Effector memory CD8-positive, alpha-beta T cell (primary cell): Measurements from ENCODE around the gene CFAP221.
"Not testable (repeated sequence)": the region's sequence is repeated elsewhere in the genome, so short reads cannot be mapped to it uniquely, and the experiment has no call there.

Experiments used
- ATAC-seq: fragments of 150-1000 bp; cut with Tn5 transposase; replicated peaks from 2 replicates; pipeline ENCODE4 v1.10.0; 2021; ENCODE audit warnings: mild to moderate bottlenecking, moderate library complexity
- DNase-seq, 3 experiments: peaks; one replicate each; pipeline ENCODE4 v3.0.0; 2021
- H3K27ac Mint-ChIP-seq, 2 donors: one replicate each; pipeline ENCODE4 v1.8.0; 2022; ENCODE audit warnings: mild to moderate bottlenecking in 2 of 2, mixed read lengths in 2 of 2, moderate library complexity in 2 of 2
- H3K27me3 Mint-ChIP-seq, 2 donors: one replicate each; pipeline ENCODE4 v1.8.0; 2022; ENCODE audit warnings: mixed read lengths in 2 of 2
- H3K36me3 Mint-ChIP-seq: one replicate; pipeline ENCODE4 v1.8.0; 2022; ENCODE audit warnings: mild to moderate bottlenecking, moderate library complexity, mixed read lengths; ENCODE audit not compliant: insufficient read depth
- H3K4me1 Mint-ChIP-seq, 2 donors: one replicate each; pipeline ENCODE4 v1.8.0; 2022; ENCODE audit warnings: low read depth in 2 of 2, mixed read lengths in 2 of 2
- H3K4me3 Mint-ChIP-seq, 2 donors: one replicate each; pipeline ENCODE4 v1.8.0; 2022; ENCODE audit warnings: mild to moderate bottlenecking in 2 of 2, mixed read lengths in 2 of 2, moderate library complexity in 2 of 2
- H3K9me3 Mint-ChIP-seq, 2 donors: one replicate each; pipeline ENCODE4 v1.8.0; 2022; ENCODE audit warnings: mixed read lengths in 2 of 2

The CFAP221 gene

GRCh38 chr2:119614140-119614539 is 69.9 kb downstream of the CFAP221 start:
- H3K27ac Mint-ChIP-seq, ATAC-seq, H3K4me3 Mint-ChIP-seq, DNase-seq, H3K36me3 Mint-ChIP-seq, H3K4me1 Mint-ChIP-seq: not testable (repeated sequence)
- peaks cover 35 to 49% of the 10 kb centered on the region in 2 donors for H3K27me3 Mint-ChIP-seq
- peaks cover 5 to 18% of the 10 kb centered on the region in 2 donors for H3K9me3 Mint-ChIP-seq

GRCh38 chr2:119616421-119616820 is 72.2 kb downstream of the CFAP221 start:
- ATAC-seq (no peak), DNase-seq (no peak)
- peaks cover 43 to 61% of the 10 kb centered on the region in 2 donors for H3K27me3 Mint-ChIP-seq
- no peaks in the 10 kb centered on the region for H3K36me3 Mint-ChIP-seq
- no peak overlapping the region for H3K27ac Mint-ChIP-seq
- H3K4me1 Mint-ChIP-seq = no peaks in the 10 kb centered on the region
- peaks cover 5 to 18% of the 10 kb centered on the region in 2 donors for H3K9me3 Mint-ChIP-seq
- H3K4me3 Mint-ChIP-seq = no peak overlapping the region

GRCh38 chr2:119617455-119617854 is 73.2 kb downstream of the CFAP221 start:
- H3K4me3 Mint-ChIP-seq = no peak overlapping the region
- DNase-seq = no peak
- H3K4me1 Mint-ChIP-seq = no peaks in the 10 kb centered on the region
- H3K9me3 Mint-ChIP-seq = peaks cover 5 to 18% of the 10 kb centered on the region in 2 donors
- no peaks in the 10 kb centered on the region for H3K36me3 Mint-ChIP-seq
- no peak for ATAC-seq
- H3K27me3 Mint-ChIP-seq = peaks cover 51 to 60% of the 10 kb centered on the region in 2 donors
- H3K27ac Mint-ChIP-seq = no peak overlapping the region

GRCh38 chr2:119618725-119619124 is 74.5 kb downstream of the CFAP221 start:
- H3K36me3 Mint-ChIP-seq, H3K4me3 Mint-ChIP-seq, H3K27ac Mint-ChIP-seq, H3K4me1 Mint-ChIP-seq, ATAC-seq, DNase-seq: not testable (repeated sequence)
- Mint-ChIP-seq H3K9me3 (peaks cover 5 to 16% of the 10 kb centered on the region in 2 donors), H3K27me3 (peaks cover 57 to 60% of the 10 kb centered on the region in 2 donors)

- Mint-ChIP-seq H3K4me1 (peaks cover 0 to 2% of the 10 kb centered on the region in 2 donors), H3K36me3 (no peaks in the 10 kb centered on the region), H3K27me3 (peaks cover 49 to 58% of the 10 kb centered on the region in 2 donors), H3K9me3 (no peaks in the 10 kb centered on the region), H3K4me3 (no peak overlapping the region), H3K27ac (no peak overlapping the region)
- DNase-seq (no peak), ATAC-seq (no peak)
These were observed 81.0 kb downstream of the CFAP221 start for GRCh38 chr2:119625226-119625625.

GRCh38 chr2:119629323-119629825 is 85.1 kb downstream of the CFAP221 start:
- ATAC-seq = no peak
- Mint-ChIP-seq H3K27ac (no peak overlapping the region), H3K9me3 (no peaks in the 10 kb centered on the region), H3K27me3 (peaks cover 28 to 53% of the 10 kb centered on the region in 2 donors), H3K4me1 (peaks cover 0 to 2% of the 10 kb centered on the region in 2 donors), H3K36me3 (no peaks in the 10 kb centered on the region), H3K4me3 (no peak overlapping the region)
- DNase-seq = no peak

GRCh38 chr2:119630121-119630520 is 85.9 kb downstream of the CFAP221 start:
- ATAC-seq = no peak
- H3K4me1 Mint-ChIP-seq = peaks cover 0 to 2% of the 10 kb centered on the region in 2 donors
- no peak overlapping the region for H3K27ac Mint-ChIP-seq
- no peaks in the 10 kb centered on the region for H3K36me3 Mint-ChIP-seq
- peaks cover 28 to 53% of the 10 kb centered on the region in 2 donors for H3K27me3 Mint-ChIP-seq
- DNase-seq = no peak
- no peaks in the 10 kb centered on the region for H3K9me3 Mint-ChIP-seq
- no peak overlapping the region for H3K4me3 Mint-ChIP-seq

- no peak for ATAC-seq
- Mint-ChIP-seq H3K27me3 (peaks cover 14 to 46% of the 10 kb centered on the region in 2 donors), H3K27ac (no peak overlapping the region)
These were observed 93.1 kb downstream of the CFAP221 start for GRCh38 chr2:119637371-119637770.

GRCh38 chr2:119638246-119638645 is 94.0 kb downstream of the CFAP221 start:
- Mint-ChIP-seq H3K4me3 (no peak overlapping the region), H3K9me3 (no peaks in the 10 kb centered on the region), H3K27me3 (peaks cover 14 to 46% of the 10 kb centered on the region in 2 donors), H3K36me3 (peaks cover 3% of the 10 kb centered on the region), H3K4me1 (peaks cover 0 to 3% of the 10 kb centered on the region in 2 donors), H3K27ac (no peak overlapping the region)
- DNase-seq = no peak
- no peak for ATAC-seq

More at GRCh38 chr2:119637371-119637770, 93.1 kb downstream of the CFAP221 start:
- H3K9me3 Mint-ChIP-seq = no peaks in the 10 kb centered on the region
- no peak for DNase-seq
- no peak overlapping the region for H3K4me3 Mint-ChIP-seq
- H3K4me1 Mint-ChIP-seq = peaks cover 0 to 3% of the 10 kb centered on the region in 2 donors
- H3K36me3 Mint-ChIP-seq = peaks cover 3% of the 10 kb centered on the region

GRCh38 chr2:119638685-119639554 is 94.7 kb downstream of the CFAP221 start:
- Mint-ChIP-seq H3K27me3 (peaks cover 14 to 46% of the 10 kb centered on the region in 2 donors), H3K36me3 (peaks cover 3% of the 10 kb centered on the region), H3K27ac (no peak overlapping the region), H3K9me3 (no peaks in the 10 kb centered on the region), H3K4me1 (peaks cover 0 to 3% of the 10 kb centered on the region in 2 donors), H3K4me3 (no peak overlapping the region)
- no peak for DNase-seq
- ATAC-seq = no peak

GRCh38 chr2:119641562-119642258 is 97.5 kb downstream of the CFAP221 start:
- no peaks in the 10 kb centered on the region for H3K9me3 Mint-ChIP-seq
- H3K4me3 Mint-ChIP-seq = no peak overlapping the region
- H3K4me1 Mint-ChIP-seq = peaks cover 0 to 3% of the 10 kb centered on the region in 2 donors
- ATAC-seq (peak; percentile 95), DNase-seq (peak; percentile 65 to 74 (median 66))
- no peak overlapping the region for H3K27ac Mint-ChIP-seq
- H3K27me3 Mint-ChIP-seq = peaks cover 28 to 55% of the 10 kb centered on the region in 2 donors
- H3K36me3 Mint-ChIP-seq = peaks cover 3% of the 10 kb centered on the region

GRCh38 chr2:119644186-119644585 is 99.9 kb downstream of the CFAP221 start:
- Mint-ChIP-seq H3K4me3 (no peak overlapping the region), H3K27me3 (peaks cover 38 to 62% of the 10 kb centered on the region in 2 donors), H3K36me3 (no peaks in the 10 kb centered on the region), H3K9me3 (no peaks in the 10 kb centered on the region), H3K27ac (no peak overlapping the region), H3K4me1 (peaks cover 0 to 3% of the 10 kb centered on the region in 2 donors)
- no peak for DNase-seq
- ATAC-seq = no peak

GRCh38 chr2:119645173-119645855 is 101.1 kb downstream of the CFAP221 start:
- Mint-ChIP-seq H3K4me3 (no peak overlapping the region), H3K36me3 (no peaks in the 10 kb centered on the region), H3K27ac (no peak overlapping the region), H3K4me1 (peaks cover 0 to 3% of the 10 kb centered on the region in 2 donors), H3K27me3 (peaks cover 40 to 55% of the 10 kb centered on the region in 2 donors), H3K9me3 (no peaks in the 10 kb centered on the region)
- DNase-seq (no peak), ATAC-seq (no peak)
